ENCODE measurements around the gene DCAF7. TPM values are rescaled to one million over a fixed set of nuclear protein-coding genes. Genes with fewer than 3 reads are reported as not detected.

Gene DCAF7
- total RNA-seq, 2 donors from 2014 or later: 48.4 to 48.6 TPM

- intact Hi-C loops (cut with DNase I): no loop called here
- DNase-seq (ENCODE audit: low spot score): peak; percentile 55
Measured at GRCh38 chr17:63538693-63539595, 11.3 kb upstream of the DCAF7 start.

GRCh38 chr17:63540590-63540989, 9.7 kb upstream of the DCAF7 start:
- peak; percentile 66 for DNase-seq (ENCODE audit: low spot score)
- intact Hi-C loops (cut with DNase I): no loop called here

- intact Hi-C loops (cut with DNase I): no loop called here
- peak; percentile 47 for DNase-seq (ENCODE audit: low spot score)
Measured at GRCh38 chr17:63542218-63542545, 8.1 kb upstream of the DCAF7 start.

- intact Hi-C loops (cut with DNase I): no loop called here
- peak; percentile 64 for DNase-seq (ENCODE audit: low spot score)
Measured at GRCh38 chr17:63542942-63543821, 7.1 kb upstream of the DCAF7 start.

GRCh38 chr17:63543822-63544420, 6.4 kb upstream of the DCAF7 start:
- DNase-seq (ENCODE audit: low spot score): peak; percentile 38
- intact Hi-C loops (cut with DNase I): no loop called here

GRCh38 chr17:63544467-63545301, 5.6 kb upstream of the DCAF7 start:
- intact Hi-C loops (cut with DNase I): no loop called here
- DNase-seq (ENCODE audit: low spot score): peak; percentile 74

GRCh38 chr17:63546308-63547082, 3.8 kb upstream of the DCAF7 start:
- intact Hi-C loops (cut with DNase I): no loop called here
- DNase-seq (ENCODE audit: low spot score): peak; percentile 71

- intact Hi-C loops (cut with DNase I): no loop called here
- peak; percentile 5 for DNase-seq (ENCODE audit: low spot score)
Measured at GRCh38 chr17:63547083-63547523, 3.2 kb upstream of the DCAF7 start.

GRCh38 chr17:63549289-63549945, 860 bp upstream of the DCAF7 start:
- DNase-seq (ENCODE audit: low spot score): peak; percentile 83
- intact Hi-C loops (cut with DNase I): no loop called here

- DNase-seq (ENCODE audit: low spot score): peak; percentile 47
- intact Hi-C loops (cut with DNase I): no loop called here
Measured at GRCh38 chr17:63550817-63551639, 751 bp downstream of the DCAF7 start.

- DNase-seq (ENCODE audit: low spot score): no peak
Measured at GRCh38 chr17:63552211-63552610, 1.9 kb downstream of the DCAF7 start.

GRCh38 chr17:63555500-63556156, 5.4 kb downstream of the DCAF7 start:
- intact Hi-C loops (cut with DNase I): no loop called here
- peak; percentile 28 for DNase-seq (ENCODE audit: low spot score)

More at GRCh38 chr17:63552211-63552610, 1.9 kb downstream of the DCAF7 start:
- intact Hi-C loops (cut with DNase I): no loop called here

GRCh38 chr17:63557416-63557815, 7.1 kb downstream of the DCAF7 start:
- intact Hi-C loops (cut with DNase I): no loop called here
- no peak for DNase-seq (ENCODE audit: low spot score)

GRCh38 chr17:63558441-63558840, 8.2 kb downstream of the DCAF7 start:
- no peak for DNase-seq (ENCODE audit: low spot score)
- intact Hi-C loops (cut with DNase I): no loop called here

GRCh38 chr17:63561819-63562218, 11.5 kb downstream of the DCAF7 start:
- intact Hi-C loops (cut with DNase I): no loop called here
- no peak for DNase-seq (ENCODE audit: low spot score)

GRCh38 chr17:63563339-63563738, 13.1 kb downstream of the DCAF7 start:
- no peak for DNase-seq (ENCODE audit: low spot score)
- intact Hi-C loops (cut with DNase I): no loop called here

Data from posterior vena cava (tissue), 2 donors.